GM12872 (cell line): ENCODE results near the gene CLSTN2.

Experiments
- TF ChIP-seq, protein P1 (sequence below): IDR thresholded peaks from 3 replicates; pipeline ENCODE4 v1.5.1; 2011; ENCODE audit warnings: low read depth, mild to moderate bottlenecking, low read length, moderate library complexity; ENCODE audit not compliant: insufficient read depth

The CLSTN2 gene

DNA sequence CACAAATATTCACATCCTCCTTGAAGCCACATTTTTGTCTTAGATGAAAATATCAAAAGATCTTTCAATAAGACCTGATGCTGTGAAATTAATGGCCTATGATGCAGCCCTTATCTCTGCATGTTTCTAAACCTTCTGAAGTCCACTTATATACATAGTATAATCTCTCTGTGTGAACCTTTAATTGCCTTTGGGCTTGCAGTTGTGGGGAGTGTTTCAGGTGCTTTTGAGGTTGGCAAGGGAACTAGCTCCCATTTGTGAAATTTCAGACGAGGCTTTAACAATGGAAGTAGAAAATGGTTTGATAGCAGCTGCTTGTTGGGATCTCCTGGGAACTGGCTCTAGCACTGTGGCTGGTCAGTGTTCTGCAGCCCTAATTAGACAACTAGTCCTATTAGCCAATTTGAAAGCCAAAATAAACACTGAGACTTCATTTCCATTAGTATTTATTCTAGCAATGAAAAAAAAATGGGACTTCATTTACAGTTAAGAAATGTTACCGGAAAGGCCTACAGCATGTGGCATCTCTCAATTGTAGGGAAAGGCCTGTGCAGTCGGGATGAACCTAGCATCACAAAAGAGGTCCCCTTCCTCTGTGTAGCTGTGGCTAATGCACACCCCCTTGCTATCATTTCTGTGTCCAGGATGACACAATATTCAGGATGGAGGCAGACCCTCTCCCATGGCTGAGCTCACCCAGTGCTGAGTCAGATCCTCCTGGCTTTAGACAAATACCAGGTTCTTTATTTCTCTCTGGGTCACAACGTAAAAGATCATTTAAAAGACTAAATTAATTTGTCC, 602.1 kb downstream of the CLSTN2 start:
- TF ChIP-seq, protein P1, sequence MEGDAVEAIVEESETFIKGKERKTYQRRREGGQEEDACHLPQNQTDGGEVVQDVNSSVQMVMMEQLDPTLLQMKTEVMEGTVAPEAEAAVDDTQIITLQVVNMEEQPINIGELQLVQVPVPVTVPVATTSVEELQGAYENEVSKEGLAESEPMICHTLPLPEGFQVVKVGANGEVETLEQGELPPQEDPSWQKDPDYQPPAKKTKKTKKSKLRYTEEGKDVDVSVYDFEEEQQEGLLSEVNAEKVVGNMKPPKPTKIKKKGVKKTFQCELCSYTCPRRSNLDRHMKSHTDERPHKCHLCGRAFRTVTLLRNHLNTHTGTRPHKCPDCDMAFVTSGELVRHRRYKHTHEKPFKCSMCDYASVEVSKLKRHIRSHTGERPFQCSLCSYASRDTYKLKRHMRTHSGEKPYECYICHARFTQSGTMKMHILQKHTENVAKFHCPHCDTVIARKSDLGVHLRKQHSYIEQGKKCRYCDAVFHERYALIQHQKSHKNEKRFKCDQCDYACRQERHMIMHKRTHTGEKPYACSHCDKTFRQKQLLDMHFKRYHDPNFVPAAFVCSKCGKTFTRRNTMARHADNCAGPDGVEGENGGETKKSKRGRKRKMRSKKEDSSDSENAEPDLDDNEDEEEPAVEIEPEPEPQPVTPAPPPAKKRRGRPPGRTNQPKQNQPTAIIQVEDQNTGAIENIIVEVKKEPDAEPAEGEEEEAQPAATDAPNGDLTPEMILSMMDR = no peak

DNA sequence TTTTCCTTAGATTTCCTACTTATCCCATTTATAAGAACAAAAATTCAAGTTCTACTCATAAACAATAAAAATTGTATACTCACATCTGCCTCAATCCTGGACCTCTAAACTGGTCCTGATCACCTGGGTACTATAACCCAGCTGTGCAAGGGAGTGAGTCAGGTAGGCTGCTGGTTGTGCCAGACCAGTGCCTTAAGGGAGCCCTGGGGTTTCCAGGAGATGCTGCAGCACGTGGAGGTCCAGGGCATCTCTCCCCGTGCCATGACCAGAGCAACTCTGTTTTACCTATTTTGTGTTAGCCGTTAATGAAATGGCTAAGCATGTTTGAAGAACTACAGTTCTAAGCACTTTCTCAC, 602.7 kb downstream of the CLSTN2 start:
- TF ChIP-seq, protein P1 = no peak

DNA sequence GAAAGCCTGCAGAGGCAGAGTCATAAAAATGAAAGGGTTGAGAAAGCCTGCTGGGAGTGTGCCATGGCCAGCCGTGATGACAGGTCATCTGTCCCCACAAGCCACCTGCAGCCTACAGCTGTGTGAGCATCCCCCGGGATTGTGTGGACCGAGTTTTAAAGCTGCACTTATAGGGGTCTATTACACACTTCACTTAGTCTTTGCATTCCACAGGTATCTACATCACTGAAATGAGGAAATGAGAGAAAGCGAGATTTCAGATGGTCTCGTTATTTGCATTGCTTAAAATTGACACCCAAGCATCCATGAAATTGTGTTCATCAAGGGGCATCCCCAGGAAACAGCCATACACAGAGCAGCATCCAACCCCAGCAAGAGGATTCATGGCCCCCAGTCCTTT, 605.3 kb downstream of the CLSTN2 start:
- TF ChIP-seq, protein P1 = no peak

DNA sequence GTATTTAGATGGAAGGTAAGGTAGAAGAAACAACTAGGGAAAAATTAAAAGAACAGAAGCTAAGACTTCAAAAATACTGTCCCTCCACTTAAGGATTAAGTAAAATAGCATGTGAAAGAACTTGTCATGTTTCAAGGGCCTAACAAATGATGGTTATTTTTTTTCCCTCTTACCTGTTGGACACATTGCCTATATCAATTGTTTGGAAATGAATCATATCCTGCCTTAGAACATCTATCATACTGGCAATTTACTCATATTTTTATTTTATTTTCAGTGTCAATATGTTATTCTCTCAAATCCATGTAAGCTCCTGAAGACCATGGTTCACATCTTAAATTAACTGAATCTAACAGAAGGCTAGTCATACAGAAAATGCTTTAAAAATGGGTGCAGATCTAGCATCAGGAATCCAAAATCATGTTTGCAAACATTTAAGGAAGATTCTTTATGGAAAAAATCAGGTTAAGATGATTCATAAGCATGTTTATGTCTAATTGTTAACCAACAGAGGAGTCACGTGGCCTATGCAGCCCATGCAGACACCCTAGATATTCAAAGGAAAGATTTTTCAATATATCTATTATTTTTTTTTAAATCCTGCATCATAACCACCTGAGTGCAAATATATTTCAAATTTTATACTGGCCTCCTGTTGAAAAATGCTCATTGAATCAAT, 607.1 kb downstream of the CLSTN2 start:
- TF ChIP-seq, protein P1 = no peak

DNA sequence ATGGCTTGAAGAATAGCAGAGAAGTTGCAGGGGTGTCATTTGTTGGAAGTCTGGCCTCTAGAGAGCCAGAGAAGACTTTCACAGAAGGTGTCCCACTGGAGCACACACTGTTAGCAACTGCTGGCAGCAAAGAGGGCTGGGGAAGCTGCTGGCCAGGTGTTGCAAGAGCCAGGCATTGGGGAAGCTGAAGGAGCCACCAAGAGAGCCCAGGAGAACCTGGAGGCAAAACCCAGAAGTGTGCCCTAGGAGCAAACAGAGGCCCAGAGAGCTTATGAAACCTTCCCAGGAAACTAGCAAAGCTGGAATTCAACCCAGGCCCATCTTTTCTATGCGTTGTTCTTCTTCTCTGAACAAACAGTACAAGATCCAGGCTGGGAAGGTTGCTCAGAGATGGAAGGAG, 610.2 kb downstream of the CLSTN2 start:
- TF ChIP-seq, protein P1 = no peak

DNA sequence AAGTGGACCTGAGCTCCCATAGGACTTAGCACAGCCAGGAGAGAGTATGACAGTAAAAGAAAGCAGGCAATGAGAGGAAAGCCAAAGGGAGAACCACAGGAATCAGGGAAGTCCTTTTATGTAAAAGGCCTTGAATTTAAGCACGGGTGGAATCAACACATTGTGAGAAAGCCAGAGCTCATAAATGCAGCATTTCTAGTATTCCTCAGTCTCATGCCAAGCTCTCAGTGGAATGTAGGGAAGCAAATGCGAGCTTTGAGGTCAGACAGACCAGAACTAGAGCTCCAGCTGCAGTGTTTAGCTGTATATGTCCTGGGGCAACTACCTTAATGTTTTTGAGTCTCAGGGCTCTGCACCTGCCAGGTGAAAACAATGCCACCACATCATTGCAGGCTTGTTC, 610.8 kb downstream of the CLSTN2 start:
- TF ChIP-seq, protein P1 = no peak

DNA sequence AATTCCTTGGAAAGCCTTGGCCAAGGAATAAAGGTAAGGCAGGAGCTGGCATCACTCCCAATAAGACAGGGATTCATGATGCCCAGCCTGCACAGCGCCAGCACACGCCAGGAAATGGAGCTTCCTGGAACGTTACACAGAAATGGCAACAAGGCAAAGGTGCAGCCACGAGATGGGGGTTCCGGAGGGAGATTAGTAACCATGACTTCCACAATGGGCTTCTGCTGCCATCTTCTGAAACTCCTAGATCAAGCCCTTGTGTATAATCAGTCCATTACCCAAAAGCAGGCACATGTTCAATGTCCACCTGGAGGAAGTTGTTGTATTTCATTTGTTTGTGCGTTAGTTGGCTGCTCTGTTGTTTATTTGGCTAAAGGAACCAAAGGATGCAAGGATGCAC, 611.7 kb downstream of the CLSTN2 start:
- TF ChIP-seq, protein P1 = no peak
